Measurements from ENCODE around the gene NPTX1.

Gene NPTX1

GRCh38 chr17:80474231-80474960 is 2.0 kb downstream of the NPTX1 start:
- no peak overlapping the region for H3K27ac ChIP-seq (ENCODE audit: low read length)
- no peaks in the 10 kb centered on the region for H3K36me3 ChIP-seq (ENCODE audit: insufficient read depth, low read length)
- no peak overlapping the region for H3K4me3 ChIP-seq (ENCODE audit: low read depth in 1 of 2, low read length in 2 of 2)
- H3K4me1 ChIP-seq (ENCODE audit: insufficient read depth, low read length): no peaks in the 10 kb centered on the region
- H3K9ac ChIP-seq (ENCODE audit: low read depth, low read length): no peak overlapping the region
- no peak for TF ChIP-seq EZH2 (IDR thresholded peaks at IDR 0.05; ENCODE audit: borderline replicate concordance, low read depth, low read length, severe bottlenecking)
- no peak for TF ChIP-seq CTCF (IDR thresholded peaks at IDR 0.05; ENCODE audit: borderline replicate concordance, extremely low read depth, low read length, poor library complexity, severe bottlenecking)
- no peaks in the 10 kb centered on the region for H3K9me3 ChIP-seq (ENCODE audit: insufficient read depth, low read length, severe bottlenecking)
- no peaks in the 10 kb centered on the region for H3K27me3 ChIP-seq (ENCODE audit: insufficient read depth, low read length, poor library complexity)
- no peaks in the 10 kb centered on the region for H4K20me1 ChIP-seq (ENCODE audit: insufficient read depth, low read length)
- no peak overlapping the region for H3K4me2 ChIP-seq (ENCODE audit: insufficient read depth, low read length)
- ATAC-seq (ENCODE audit: insufficient read depth, low read depth): no peak
- H3K79me2 ChIP-seq (ENCODE audit: insufficient read depth, low read length): no peaks in the 10 kb centered on the region
- H2AFZ ChIP-seq (ENCODE audit: low read depth, low read length): no peak overlapping the region
- no peak for DNase-seq

- Histone ChIP-seq H4K20me1 (ENCODE audit: insufficient read depth, low read length) (no peaks in the 10 kb centered on the region), H3K4me2 (ENCODE audit: insufficient read depth, low read length) (no peak overlapping the region), H3K4me1 (ENCODE audit: insufficient read depth, low read length) (no peaks in the 10 kb centered on the region), H3K9ac (ENCODE audit: low read depth, low read length) (no peak overlapping the region), H3K9me3 (ENCODE audit: insufficient read depth, low read length, severe bottlenecking) (no peaks in the 10 kb centered on the region), H3K36me3 (ENCODE audit: insufficient read depth, low read length) (no peaks in the 10 kb centered on the region), H2AFZ (ENCODE audit: low read depth, low read length) (no peak overlapping the region), H3K27ac (ENCODE audit: low read length) (no peak overlapping the region), H3K4me3 (ENCODE audit: low read depth in 1 of 2, low read length in 2 of 2) (no peak overlapping the region), H3K27me3 (ENCODE audit: insufficient read depth, low read length, poor library complexity) (no peaks in the 10 kb centered on the region), H3K79me2 (ENCODE audit: insufficient read depth, low read length) (no peaks in the 10 kb centered on the region)
- ATAC-seq (ENCODE audit: insufficient read depth, low read depth): no peak
- no peak for DNase-seq
- TF ChIP-seq EZH2 (IDR thresholded peaks at IDR 0.05; ENCODE audit: borderline replicate concordance, low read depth, low read length, severe bottlenecking): no peak
Measured at GRCh38 chr17:80473701-80474100, 2.7 kb downstream of the NPTX1 start.

- no peak overlapping the region for H3K9ac ChIP-seq (ENCODE audit: low read depth, low read length)
- H3K4me2 ChIP-seq (ENCODE audit: insufficient read depth, low read length): no peak overlapping the region
- no peaks in the 10 kb centered on the region for H3K79me2 ChIP-seq (ENCODE audit: insufficient read depth, low read length)
- TF ChIP-seq CTCF (IDR thresholded peaks at IDR 0.05; ENCODE audit: borderline replicate concordance, extremely low read depth, low read length, poor library complexity, severe bottlenecking): no peak
- TF ChIP-seq EZH2 (IDR thresholded peaks at IDR 0.05; ENCODE audit: borderline replicate concordance, low read depth, low read length, severe bottlenecking): no peak
- ATAC-seq (ENCODE audit: insufficient read depth, low read depth) (no peak), DNase-seq (no peak)
- H3K27me3 ChIP-seq (ENCODE audit: insufficient read depth, low read length, poor library complexity): no peaks in the 10 kb centered on the region
- H2AFZ ChIP-seq (ENCODE audit: low read depth, low read length): no peak overlapping the region
- no peaks in the 10 kb centered on the region for H3K4me1 ChIP-seq (ENCODE audit: insufficient read depth, low read length)
- no peaks in the 10 kb centered on the region for H3K9me3 ChIP-seq (ENCODE audit: insufficient read depth, low read length, severe bottlenecking)
- H4K20me1 ChIP-seq (ENCODE audit: insufficient read depth, low read length): no peaks in the 10 kb centered on the region
- H3K27ac ChIP-seq (ENCODE audit: low read length): no peak overlapping the region
- no peak overlapping the region for H3K4me3 ChIP-seq (ENCODE audit: low read depth in 1 of 2, low read length in 2 of 2)
- no peaks in the 10 kb centered on the region for H3K36me3 ChIP-seq (ENCODE audit: insufficient read depth, low read length)
Measured at GRCh38 chr17:80472996-80473395, 3.4 kb downstream of the NPTX1 start.

- no peaks in the 10 kb centered on the region for H4K20me1 ChIP-seq (ENCODE audit: insufficient read depth, low read length)
- H3K9ac ChIP-seq (ENCODE audit: low read depth, low read length): no peak overlapping the region
- no peak for ATAC-seq (ENCODE audit: insufficient read depth, low read depth)
- no peak overlapping the region for H3K27ac ChIP-seq (ENCODE audit: low read length)
- no peak overlapping the region for H3K4me2 ChIP-seq (ENCODE audit: insufficient read depth, low read length)
- H3K4me3 ChIP-seq (ENCODE audit: low read depth in 1 of 2, low read length in 2 of 2): no peak overlapping the region
- no peak overlapping the region for H2AFZ ChIP-seq (ENCODE audit: low read depth, low read length)
- H3K36me3 ChIP-seq (ENCODE audit: insufficient read depth, low read length): no peaks in the 10 kb centered on the region
- DNase-seq: no peak
- no peaks in the 10 kb centered on the region for H3K4me1 ChIP-seq (ENCODE audit: insufficient read depth, low read length)
- no peaks in the 10 kb centered on the region for H3K27me3 ChIP-seq (ENCODE audit: insufficient read depth, low read length, poor library complexity)
- TF ChIP-seq CTCF (IDR thresholded peaks at IDR 0.05; ENCODE audit: borderline replicate concordance, extremely low read depth, low read length, poor library complexity, severe bottlenecking): no peak
- TF ChIP-seq EZH2 (IDR thresholded peaks at IDR 0.05; ENCODE audit: borderline replicate concordance, low read depth, low read length, severe bottlenecking): no peak
- H3K9me3 ChIP-seq (ENCODE audit: insufficient read depth, low read length, severe bottlenecking): no peaks in the 10 kb centered on the region
- no peaks in the 10 kb centered on the region for H3K79me2 ChIP-seq (ENCODE audit: insufficient read depth, low read length)
Measured at GRCh38 chr17:80471922-80472321, 4.5 kb downstream of the NPTX1 start.
